ENCODE data around the gene HSP90AB1.

GRCh38 chr6:44278774-44279697 is 32.1 kb downstream of the HSP90AB1 start:
- TF ChIP-seq CTCF (IDR thresholded peaks at IDR 0.05) = no peak
- TF ChIP-seq POLR2A (IDR thresholded peaks at IDR 0.05) = no peak
